Neural cell (in vitro differentiated cells): ENCODE measurements around the gene HSD11B2. TPM values are rescaled to one million over a fixed set of nuclear protein-coding genes. Genes with fewer than 3 reads are reported as not detected.

Source experiments
- H2AFZ ChIP-seq: fragments of 200-600, 300-800 bp; sonication (generic), shearing (Covaris generic); 2 replicates; pipeline ENCODE4 v1.6.0; 2014; ENCODE audit warnings: low read depth, mild to moderate bottlenecking, antibody characterized with exemption, low read length, moderate library complexity
- H3F3A ChIP-seq: fragments of 200-600 bp; shearing (Covaris generic); 2 replicates; pipeline ENCODE4 v1.6.1; 2016; ENCODE audit warnings: mild to moderate bottlenecking, moderate library complexity, mixed read lengths, antibody characterized with exemption, low read length; ENCODE audit not compliant: insufficient read depth, poor library complexity, severe bottlenecking
- H3K27ac ChIP-seq: fragments of 200-600, 300-800 bp; sonication (generic), shearing (Covaris generic); 2 replicates; pipeline ENCODE4 v1.5.1; 2014; ENCODE audit warnings: mild to moderate bottlenecking, low read length, moderate library complexity
- H3K27me3 ChIP-seq: fragments of 300-800, 200-600 bp; sonication (generic), shearing (Covaris generic); 2 replicates; pipeline ENCODE4 v1.6.0; 2014; ENCODE audit warnings: mild to moderate bottlenecking, low read depth, low read length, moderate library complexity; ENCODE audit not compliant: insufficient read depth
- H3K36me3 ChIP-seq: fragments of 300-800, 200-600 bp; sonication (generic), shearing (Covaris generic); 2 replicates; pipeline ENCODE4 v1.5.1; 2014; ENCODE audit warnings: mild to moderate bottlenecking, antibody characterized with exemption, low read length, moderate library complexity; ENCODE audit not compliant: insufficient read depth
- H3K4me2 ChIP-seq: fragments of 300-800, 200-600 bp; sonication (generic), shearing (Covaris generic); 2 replicates; pipeline ENCODE4 v1.6.0; 2014; ENCODE audit warnings: mild to moderate bottlenecking, low read length
- H3K4me3 ChIP-seq: fragments of 300-800, 200-600 bp; sonication (generic), shearing (Covaris generic); 2 replicates; pipeline ENCODE4 v1.5.1; 2014; ENCODE audit warnings: mild to moderate bottlenecking, low read length, moderate library complexity
- H3K79me2 ChIP-seq: fragments of 200-600 bp; shearing (Covaris generic); replicated peaks from 2 replicates; pipeline ENCODE4 v1.6.0; 2014; ENCODE audit warnings: mild to moderate bottlenecking, low read length, moderate library complexity; ENCODE audit not compliant: insufficient read depth
- H3K9ac ChIP-seq: fragments of 300-800, 200-600 bp; sonication (generic), shearing (Covaris generic); 2 replicates; pipeline ENCODE4 v1.6.1; 2016; ENCODE audit warnings: mild to moderate bottlenecking, low read length, mixed read lengths
- H3K9me2 ChIP-seq: fragments of 200-600 bp; shearing (Covaris generic); 2 replicates; pipeline ENCODE4 v1.6.1; 2016; ENCODE audit warnings: mild to moderate bottlenecking, low read length, mixed read lengths; ENCODE audit not compliant: insufficient read depth
- H3K9me3 ChIP-seq: fragments of 200-600, 300-800 bp; sonication (generic), shearing (Covaris generic); 2 replicates; pipeline ENCODE4 v1.6.1; 2016; ENCODE audit warnings: mild to moderate bottlenecking, mixed run types, low read length, moderate library complexity, mixed read lengths
- H4K20me1 ChIP-seq: fragments of 200-600 bp; shearing (Covaris generic); 2 replicates; pipeline ENCODE4 v1.6.1; 2016; ENCODE audit warnings: mild to moderate bottlenecking, mixed run types; ENCODE audit not compliant: insufficient read depth
- EP300 ChIP-seq: fragments of 450-650 bp; conservative IDR thresholded peaks from 2 replicates; pipeline ENCODE4 v1.6.1; 2014; ENCODE audit warnings: antibody characterized with exemption, mild to moderate bottlenecking, moderate library complexity; ENCODE audit not compliant: poor library complexity, severe bottlenecking
- EZH2 ChIP-seq: fragments of 200-600, 300-800 bp; shearing (Covaris generic), sonication (generic); IDR thresholded peaks from 2 replicates; pipeline ENCODE4 v1.6.1; 2014; ENCODE audit warnings: antibody characterized with exemption, low read length, borderline replicate concordance, mild to moderate bottlenecking; ENCODE audit not compliant: insufficient read depth, poor library complexity, severe bottlenecking
- MXI1 ChIP-seq: fragments of 450-650 bp; conservative IDR thresholded peaks from 2 replicates; pipeline ENCODE4 v1.6.1; 2014; ENCODE audit warnings: antibody characterized with exemption, mild to moderate bottlenecking; ENCODE audit not compliant: poor library complexity, severe bottlenecking
- POLR2AphosphoS5 ChIP-seq: IDR thresholded peaks from 2 replicates; pipeline ENCODE4 v1.6.1; 2012
- RAD21 ChIP-seq: fragments of 450-650 bp; conservative IDR thresholded peaks from 2 replicates; pipeline ENCODE4 v1.6.1; 2014; ENCODE audit warnings: antibody characterized with exemption, mild to moderate bottlenecking, moderate library complexity
- SMC3 ChIP-seq: fragments of 450-650 bp; conservative IDR thresholded peaks from 2 replicates; pipeline ENCODE4 v1.6.1; 2014; ENCODE audit warnings: antibody characterized with exemption, mild to moderate bottlenecking, moderate library complexity; ENCODE audit not compliant: poor library complexity
- TAF1 ChIP-seq: IDR thresholded peaks from 2 replicates; pipeline ENCODE4 v1.6.1; 2012; ENCODE audit warnings: low read depth
- polyA plus RNA-seq: library from polyadenylated mRNA; depleted of rRNA; stranded (reverse); fragments of >200 nt; gene quantifications from 2 replicates; pipeline ENCODE4 v1.2.3, GENCODE V29; 2014
- TF ChIP-seq, protein P1 (sequence below): IDR thresholded peaks from 2 replicates; pipeline ENCODE4 v1.6.1; 2012; ENCODE audit warnings: borderline replicate concordance
- TF ChIP-seq, protein P2 (sequence below): fragments of 450-650 bp; IDR thresholded peaks from 2 replicates; pipeline ENCODE4 v1.5.1; 2014; ENCODE audit warnings: antibody characterized with exemption, mild to moderate bottlenecking, moderate library complexity; ENCODE audit not compliant: poor library complexity, severe bottlenecking

Gene HSD11B2
- polyA plus RNA-seq, 1 donor from 2014 or later = 0.24 TPM

DNA sequence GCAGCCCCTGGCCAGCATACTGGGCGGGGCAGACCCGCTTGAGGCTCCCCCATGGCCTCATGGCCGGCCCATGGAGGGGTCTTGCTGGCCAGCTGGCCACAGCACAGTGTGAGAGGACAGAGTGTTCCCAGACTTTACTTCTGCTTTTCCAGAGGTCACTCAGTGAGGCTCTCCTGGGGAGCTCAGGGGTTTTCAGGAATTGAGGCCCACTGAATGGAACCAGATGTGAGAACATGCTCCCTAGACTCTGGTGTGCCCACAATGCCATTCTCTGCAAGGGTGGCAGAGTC is 28.9 kb downstream of the HSD11B2 start:
- Histone ChIP-seq H3K4me2 (no peak overlapping the region), H3K27ac (no peak overlapping the region), H3K4me3 (no peak overlapping the region), H3K9me2 (no peaks in the 10 kb centered on the region), H3K9me3 (no peaks in the 10 kb centered on the region), H3K79me2 (peaks cover 1% of the 10 kb centered on the region), H3F3A (no peaks in the 10 kb centered on the region), H2AFZ (no peak overlapping the region), H3K9ac (no peak overlapping the region), H3K36me3 (no peaks in the 10 kb centered on the region), H3K27me3 (no peaks in the 10 kb centered on the region), H4K20me1 (no peaks in the 10 kb centered on the region)
- no peak for TF ChIP-seq EP300
- TF ChIP-seq EZH2 = no peak
- no peak for TF ChIP-seq MXI1
- no peak for TF ChIP-seq SMC3
- TF ChIP-seq, protein P1, sequence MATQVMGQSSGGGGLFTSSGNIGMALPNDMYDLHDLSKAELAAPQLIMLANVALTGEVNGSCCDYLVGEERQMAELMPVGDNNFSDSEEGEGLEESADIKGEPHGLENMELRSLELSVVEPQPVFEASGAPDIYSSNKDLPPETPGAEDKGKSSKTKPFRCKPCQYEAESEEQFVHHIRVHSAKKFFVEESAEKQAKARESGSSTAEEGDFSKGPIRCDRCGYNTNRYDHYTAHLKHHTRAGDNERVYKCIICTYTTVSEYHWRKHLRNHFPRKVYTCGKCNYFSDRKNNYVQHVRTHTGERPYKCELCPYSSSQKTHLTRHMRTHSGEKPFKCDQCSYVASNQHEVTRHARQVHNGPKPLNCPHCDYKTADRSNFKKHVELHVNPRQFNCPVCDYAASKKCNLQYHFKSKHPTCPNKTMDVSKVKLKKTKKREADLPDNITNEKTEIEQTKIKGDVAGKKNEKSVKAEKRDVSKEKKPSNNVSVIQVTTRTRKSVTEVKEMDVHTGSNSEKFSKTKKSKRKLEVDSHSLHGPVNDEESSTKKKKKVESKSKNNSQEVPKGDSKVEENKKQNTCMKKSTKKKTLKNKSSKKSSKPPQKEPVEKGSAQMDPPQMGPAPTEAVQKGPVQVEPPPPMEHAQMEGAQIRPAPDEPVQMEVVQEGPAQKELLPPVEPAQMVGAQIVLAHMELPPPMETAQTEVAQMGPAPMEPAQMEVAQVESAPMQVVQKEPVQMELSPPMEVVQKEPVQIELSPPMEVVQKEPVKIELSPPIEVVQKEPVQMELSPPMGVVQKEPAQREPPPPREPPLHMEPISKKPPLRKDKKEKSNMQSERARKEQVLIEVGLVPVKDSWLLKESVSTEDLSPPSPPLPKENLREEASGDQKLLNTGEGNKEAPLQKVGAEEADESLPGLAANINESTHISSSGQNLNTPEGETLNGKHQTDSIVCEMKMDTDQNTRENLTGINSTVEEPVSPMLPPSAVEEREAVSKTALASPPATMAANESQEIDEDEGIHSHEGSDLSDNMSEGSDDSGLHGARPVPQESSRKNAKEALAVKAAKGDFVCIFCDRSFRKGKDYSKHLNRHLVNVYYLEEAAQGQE = no peak
- TF ChIP-seq, protein P2, sequence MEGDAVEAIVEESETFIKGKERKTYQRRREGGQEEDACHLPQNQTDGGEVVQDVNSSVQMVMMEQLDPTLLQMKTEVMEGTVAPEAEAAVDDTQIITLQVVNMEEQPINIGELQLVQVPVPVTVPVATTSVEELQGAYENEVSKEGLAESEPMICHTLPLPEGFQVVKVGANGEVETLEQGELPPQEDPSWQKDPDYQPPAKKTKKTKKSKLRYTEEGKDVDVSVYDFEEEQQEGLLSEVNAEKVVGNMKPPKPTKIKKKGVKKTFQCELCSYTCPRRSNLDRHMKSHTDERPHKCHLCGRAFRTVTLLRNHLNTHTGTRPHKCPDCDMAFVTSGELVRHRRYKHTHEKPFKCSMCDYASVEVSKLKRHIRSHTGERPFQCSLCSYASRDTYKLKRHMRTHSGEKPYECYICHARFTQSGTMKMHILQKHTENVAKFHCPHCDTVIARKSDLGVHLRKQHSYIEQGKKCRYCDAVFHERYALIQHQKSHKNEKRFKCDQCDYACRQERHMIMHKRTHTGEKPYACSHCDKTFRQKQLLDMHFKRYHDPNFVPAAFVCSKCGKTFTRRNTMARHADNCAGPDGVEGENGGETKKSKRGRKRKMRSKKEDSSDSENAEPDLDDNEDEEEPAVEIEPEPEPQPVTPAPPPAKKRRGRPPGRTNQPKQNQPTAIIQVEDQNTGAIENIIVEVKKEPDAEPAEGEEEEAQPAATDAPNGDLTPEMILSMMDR = no peak
- TF ChIP-seq RAD21 = no peak
- no peak for TF ChIP-seq POLR2AphosphoS5
- no peak for TF ChIP-seq TAF1

GRCh38 chr16:67460168-67460567 is 29.2 kb downstream of the HSD11B2 start:
- H3K9me3 ChIP-seq = no peaks in the 10 kb centered on the region
- TF ChIP-seq EP300 (no peak), TAF1 (no peak), RAD21 (no peak), MXI1 (no peak), EZH2 (no peak), POLR2AphosphoS5 (no peak), SMC3 (no peak)
- TF ChIP-seq, protein P1 = no peak
- TF ChIP-seq, protein P2 = no peak
- H3K79me2 ChIP-seq = peaks cover 5% of the 10 kb centered on the region
- no peaks in the 10 kb centered on the region for H3K36me3 ChIP-seq
- no peaks in the 10 kb centered on the region for H3F3A ChIP-seq
- H3K27me3 ChIP-seq = no peaks in the 10 kb centered on the region
- no peak overlapping the region for H3K4me3 ChIP-seq
- no peak overlapping the region for H3K27ac ChIP-seq
- H2AFZ ChIP-seq = no peak overlapping the region
- no peaks in the 10 kb centered on the region for H4K20me1 ChIP-seq
- H3K9me2 ChIP-seq = no peaks in the 10 kb centered on the region
- H3K9ac ChIP-seq = no peak overlapping the region
- H3K4me2 ChIP-seq = no peak overlapping the region
